GM12878 (cell line): ENCODE data around the gene PRPS1. TPM values are rescaled to one million over a fixed set of nuclear protein-coding genes. Genes with fewer than 3 reads are reported as not detected.
"Not testable (repeated sequence)": the region's sequence is repeated elsewhere in the genome, so short reads cannot be mapped to it uniquely, and the experiment has no call there.

Experiments
- ATAC-seq: fragments of 200-7000 bp; cut with Tn5 transposase; 3 replicates; pipeline ENCODE4 v1.9.1; 2020; ENCODE audit warnings: mild to moderate bottlenecking, moderate library complexity
- BruUV-seq: library from RNA; stranded (reverse); fragments of 400-500 nt; replicated peaks from 2 replicates; lab custom pipeline; 2021; lab: Mats Ljungman, UMichigan
- CTCF ChIA-PET: fragments of 300-600 bp; sonication (Branson Sonifier 250); formaldehyde crosslinking; extraction: SDS; loops from one replicate; lab custom pipeline; 2021; ENCODE audit warnings: inconsistent platforms; lab: Yijun Ruan, JAX
- POLR2A ChIA-PET: fragments of 350-600 bp; formaldehyde crosslinking; extraction: SDS; loops from one replicate; lab custom pipeline; 2021; ENCODE audit warnings: inconsistent platforms; lab: Charles Lee
- RAD21 ChIA-PET: fragments of 300-600 bp; sonication (Branson Sonifier 250); formaldehyde crosslinking; loops from one replicate; lab custom pipeline; 2023; ENCODE audit warnings: antibody characterized with exemption; ENCODE audit not compliant: unreplicated experiment; lab: Charles Lee
- SMC1A ChIA-PET: fragments of 300-600 bp; sonication (Branson Sonifier 250); formaldehyde crosslinking; loops from one replicate; lab custom pipeline; 2023; ENCODE audit not compliant: unreplicated experiment, uncharacterized antibody; lab: Charles Lee
- DNase-seq: peaks from one replicate; pipeline ENCODE4 v3.0.0-alpha.2; 2011; ENCODE audit warnings: low read depth, low spot score
- FAIRE-seq: peaks from 3 replicates; lab custom pipeline; 2011; peaks lifted over from hg19 to GRCh38; lab: Jason Lieb, UNC
- H2AFZ ChIP-seq: 2 replicates; pipeline ENCODE4 v1.6.0; 2011; ENCODE audit warnings: low read depth, low read length, control low read depth; ENCODE audit not compliant: control insufficient read depth
- H3K27ac ChIP-seq: 2 replicates; pipeline ENCODE4 v1.5.1; 2011; ENCODE audit warnings: control low read depth; ENCODE audit not compliant: control insufficient read depth, insufficient read depth
- H3K27me3 ChIP-seq, 2 experiments: replicated peaks in 1 of 2; 2 replicates each; pipeline versions ENCODE4 v1.6.0 to v1.6.1; 2011; ENCODE audit warnings: low read length in 1 of 2; ENCODE audit not compliant: control insufficient read depth in 2 of 2, insufficient read depth in 2 of 2
- H3K36me3 ChIP-seq, 2 experiments: 2 replicates each; pipeline ENCODE4 v1.5.1; 2011; ENCODE audit warnings: low read length in 1 of 2; ENCODE audit not compliant: control insufficient read depth in 2 of 2, insufficient read depth in 2 of 2
- H3K4me1 ChIP-seq: 2 replicates; pipeline ENCODE4 v1.6.1; 2011; ENCODE audit warnings: mild to moderate bottlenecking, low read length, moderate library complexity, mixed read lengths; ENCODE audit not compliant: control insufficient read depth, insufficient read depth
- H3K4me2 ChIP-seq: 2 replicates; pipeline ENCODE4 v1.6.0; 2011; ENCODE audit warnings: control low read depth; ENCODE audit not compliant: control insufficient read depth, insufficient read depth
- H3K4me3 ChIP-seq: fragments of 200-600 bp; sonication (generic); 2 replicates; pipeline ENCODE4 v1.5.1; 2016
- H3K79me2 ChIP-seq: 2 replicates; pipeline ENCODE4 v1.6.0; 2011; ENCODE audit warnings: low read length; ENCODE audit not compliant: control insufficient read depth, insufficient read depth
- H3K9ac ChIP-seq: 2 replicates; pipeline ENCODE4 v1.8.0; 2011; ENCODE audit warnings: low read length, control low read depth, mixed read lengths; ENCODE audit not compliant: control insufficient read depth, insufficient read depth
- H3K9me3 ChIP-seq: replicated peaks from 3 replicates; pipeline ENCODE4 v1.5.1; 2011; ENCODE audit warnings: mild to moderate bottlenecking, low read length; ENCODE audit not compliant: control insufficient read depth, insufficient read depth
- H4K20me1 ChIP-seq: 2 replicates; pipeline ENCODE4 v1.6.0; 2011; ENCODE audit not compliant: control insufficient read depth, insufficient read depth
- CREB1 ChIP-seq: IDR thresholded peaks from 2 replicates; pipeline ENCODE4 v1.6.1; 2012; ENCODE audit warnings: low read depth, mild to moderate bottlenecking, inconsistent platforms
- EED ChIP-seq: sonication (generic); IDR thresholded peaks from 2 replicates; pipeline ENCODE4 v1.6.1; 2016; ENCODE audit warnings: antibody characterized with exemption, low read depth
- EGR1 ChIP-seq, 2 experiments: IDR thresholded peaks; 1 replicate in 1 of 2; 2 replicates in 1 of 2; pipeline ENCODE4 v1.6.1; 2011 to 2012; ENCODE audit warnings: low read depth in 2 of 2, low read length in 2 of 2, borderline replicate concordance in 1 of 2, mild to moderate bottlenecking in 1 of 2, moderate library complexity in 1 of 2
- GATAD2B ChIP-seq: fragments of 450-650 bp; conservative IDR thresholded peaks from 2 replicates; pipeline ENCODE4 v1.6.1; 2017; ENCODE audit warnings: low read depth, mild to moderate bottlenecking, moderate library complexity
- IKZF2 ChIP-seq, 2 experiments: fragments of 450-650 bp; IDR thresholded peaks; 2 replicates each; pipeline ENCODE4 v1.6.1; 2017; ENCODE audit warnings: mild to moderate bottlenecking in 2 of 2, moderate library complexity in 2 of 2
- LARP7 ChIP-seq: fragments of 450-650 bp; IDR thresholded peaks from 2 replicates; pipeline ENCODE4 v1.6.1; 2017; ENCODE audit warnings: mild to moderate bottlenecking
- MYC ChIP-seq: IDR thresholded peaks from 2 replicates; pipeline ENCODE4 v1.6.1; 2011; ENCODE audit warnings: mild to moderate bottlenecking, low read length, moderate library complexity, inconsistent platforms; ENCODE audit not compliant: insufficient read depth, insufficient replicate concordance, insufficient read length, severe bottlenecking
- RBBP5 ChIP-seq: fragments of 200-600 bp; sonication (generic); conservative IDR thresholded peaks from 2 replicates; pipeline ENCODE4 v1.6.1; 2016
- SPI1 ChIP-seq: IDR thresholded peaks from 2 replicates; pipeline ENCODE4 v1.6.1; 2011; ENCODE audit warnings: low read depth, mild to moderate bottlenecking, low read length, moderate library complexity, borderline replicate concordance; ENCODE audit not compliant: insufficient read depth
- STAT3 ChIP-seq: IDR thresholded peaks from 2 replicates; pipeline ENCODE4 v1.6.1; 2011; ENCODE audit warnings: low read depth, low read length, improper control_type of control experiment
- SUPT20H ChIP-seq: IDR thresholded peaks from 2 replicates; pipeline ENCODE4 v1.6.1; 2011; ENCODE audit warnings: low read depth, mild to moderate bottlenecking, low read length, moderate library complexity, borderline replicate concordance; ENCODE audit not compliant: control insufficient read depth
- WRNIP1 ChIP-seq: IDR thresholded peaks from 2 replicates; pipeline ENCODE4 v1.6.1; 2011; ENCODE audit warnings: low read depth, low read length, improper control_type of control experiment, borderline replicate concordance
- ZNF622 ChIP-seq: fragments of 450-650 bp; IDR thresholded peaks from 2 replicates; pipeline ENCODE4 v1.6.1; 2017; ENCODE audit warnings: mild to moderate bottlenecking, inconsistent platforms
- WGBS: methylation state at CpG from one replicate; pipeline ENCODE4 v1.1.6; 2016; ENCODE audit warnings: low lambda C conversion rate; ENCODE audit not compliant: insufficient replicate concordance, insufficient coverage; ENCODE audit errors: missing lambda C conversion rate; 5-methylcytosine and 5-hydroxymethylcytosine counted together
- in situ Hi-C: fragments of 300-500 bp; cut with MboI; formaldehyde crosslinking; loops from 9 replicates; pipeline ENCODE4 v1.14.3; 2018; ENCODE audit warnings: mixed read lengths
- intact Hi-C: fragments of 100-400 bp; cut with micrococcal nuclease; formaldehyde crosslinking; loops from one replicate; pipeline ENCODE4 v1.14.2; 2022; ENCODE audit not compliant: unreplicated experiment
- polyA plus RNA-seq, 11 experiments: library from polyadenylated mRNA; depleted of rRNA in 4 of 11; unstranded in 6 of 11; stranded (reverse) in 5 of 11; fragments of >200 nt; fragmentation: Nextera tagmentation in 4 of 11; fragmentation: Illumina TruSeq in 1 of 11; extraction: Ambion mirVana in 4 of 11; extraction: Trizol in 1 of 11; gene quantifications; 1 replicate in 1 of 11; 2 replicates in 10 of 11; pipeline versions ENCODE4 v1.2.1 to v1.2.3, GENCODE V29; 2011 to 2016; ENCODE audit warnings: inconsistent platforms in 2 of 11, missing spikeins in 2 of 11, low read depth in 1 of 11
- total RNA-seq, 4 experiments: library from RNA; depleted of rRNA in 3 of 4; stranded (reverse); fragments of >200 nt in 3 of 4; fragmentation: Illumina TruSeq in 1 of 4; extraction: Trizol in 1 of 4; gene quantifications; 2 replicates each; pipeline versions ENCODE4 v1.2.1 to v1.2.3, GENCODE V29; 2013 to 2021
- TF ChIP-seq, protein P1 (sequence below): IDR thresholded peaks from 2 replicates; pipeline ENCODE4 v1.6.1; 2011; ENCODE audit warnings: borderline replicate concordance, low read depth, mild to moderate bottlenecking, moderate library complexity, low read length; ENCODE audit not compliant: insufficient read depth, poor library complexity, severe bottlenecking

Gene PRPS1
- total and polyA plus RNA-seq, 10 of the 15 experiments (the other 5 are each of a cell fraction or from before 2014, with no cell fraction given) = 26.5 to 86.5 (median 61.1) TPM

GRCh38 chrX:107602694-107603239, 25.5 kb upstream of the PRPS1 start (continued):
- TF ChIP-seq CREB1 (no peak), EGR1 (IDR thresholded peaks at IDR 0.05; ENCODE audit: borderline replicate concordance in 1 of 2, low read depth in 2 of 2, low read length in 2 of 2) (no peak), SUPT20H (no peak), GATAD2B (no peak), STAT3 (no peak), ZNF622 (no peak)
- TF ChIP-seq, protein P1, sequence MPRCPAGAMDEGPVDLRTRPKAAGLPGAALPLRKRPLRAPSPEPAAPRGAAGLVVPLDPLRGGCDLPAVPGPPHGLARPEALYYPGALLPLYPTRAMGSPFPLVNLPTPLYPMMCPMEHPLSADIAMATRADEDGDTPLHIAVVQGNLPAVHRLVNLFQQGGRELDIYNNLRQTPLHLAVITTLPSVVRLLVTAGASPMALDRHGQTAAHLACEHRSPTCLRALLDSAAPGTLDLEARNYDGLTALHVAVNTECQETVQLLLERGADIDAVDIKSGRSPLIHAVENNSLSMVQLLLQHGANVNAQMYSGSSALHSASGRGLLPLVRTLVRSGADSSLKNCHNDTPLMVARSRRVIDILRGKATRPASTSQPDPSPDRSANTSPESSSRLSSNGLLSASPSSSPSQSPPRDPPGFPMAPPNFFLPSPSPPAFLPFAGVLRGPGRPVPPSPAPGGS = no peak

- H4K20me1 ChIP-seq = no peaks in the 10 kb centered on the region
- no peak for ATAC-seq
- WGBS = 39% methylated on average over 13 of the region's 13 CpGs
- RAD21 ChIA-PET = no interaction called here
- POLR2A ChIA-PET = no interaction called here
- no peaks in the 10 kb centered on the region; a peak in 1 of 4 replicates for H3K27me3 ChIP-seq
- no TSS peak for BruUV-seq
- H3K27ac ChIP-seq = no peak overlapping the region
- no peak for TF ChIP-seq IKZF2 (IDR thresholded peaks at IDR 0.05)
- no peak for TF ChIP-seq SPI1
- TF ChIP-seq RBBP5 = no peak
- TF ChIP-seq LARP7 = no peak
- TF ChIP-seq WRNIP1 = no peak
- TF ChIP-seq MYC = no peak
- TF ChIP-seq EED = no peak
- H3K4me1 ChIP-seq = no peaks in the 10 kb centered on the region
- intact Hi-C loops = no loop called here
- CTCF ChIA-PET = no interaction called here
- no peak overlapping the region for H3K4me2 ChIP-seq
- H3K9me3 ChIP-seq = no peaks in the 10 kb centered on the region
- H3K36me3 ChIP-seq = no peaks in the 10 kb centered on the region
- no peak for FAIRE-seq
- no peak overlapping the region for H3K9ac ChIP-seq
- H3K4me3 ChIP-seq = no peak overlapping the region
- in situ Hi-C loops = no loop called here
- SMC1A ChIA-PET = no interaction called here
- no peak for DNase-seq
- no peak overlapping the region for H2AFZ ChIP-seq
- no peaks in the 10 kb centered on the region for H3K79me2 ChIP-seq
These were observed 24.7 kb upstream of the PRPS1 start for GRCh38 chrX:107603429-107604159.

- in situ Hi-C loops, H3K4me3 ChIP-seq: not testable (repeated sequence)
These were observed 19.2 kb upstream of the PRPS1 start for GRCh38 chrX:107609061-107609460.

More at GRCh38 chrX:107609061-107609460, 19.2 kb upstream of the PRPS1 start:
- FAIRE-seq, H3K9me3 ChIP-seq, POLR2A ChIA-PET, H3K4me1 ChIP-seq, H3K27me3 ChIP-seq, H3K36me3 ChIP-seq, DNase-seq, H2AFZ ChIP-seq, H3K4me2 ChIP-seq, H3K79me2 ChIP-seq, H4K20me1 ChIP-seq, H3K9ac ChIP-seq, CTCF ChIA-PET, RAD21 ChIA-PET, H3K27ac ChIP-seq, SMC1A ChIA-PET, BruUV-seq, ATAC-seq: not testable (repeated sequence)
- intact Hi-C loops = loop anchor here (5.0 kb wide), 1 partner anchor 48 kb away; no protein-coding TSS in a partner anchor
- 61% methylated on average over 5 of the region's 5 CpGs for WGBS
